ENCODE results near the gene ZCCHC24.

The ZCCHC24 gene

GRCh38 chr10:79472951-79473350 is 27.5 kb upstream of the ZCCHC24 start:
- TF ChIP-seq CTCF (conservative IDR thresholded peaks at IDR 0.05; ENCODE audit: low read depth, low read length): no peak
- no peak overlapping the region for H3K4me3 ChIP-seq (ENCODE audit: low read depth, low read length)
- DNase-seq (ENCODE audit: low read depth): no peak

GRCh38 chr10:79472449-79472848 is 27.0 kb upstream of the ZCCHC24 start:
- no peak overlapping the region for H3K4me3 ChIP-seq (ENCODE audit: low read depth, low read length)
- TF ChIP-seq CTCF (conservative IDR thresholded peaks at IDR 0.05; ENCODE audit: low read depth, low read length): no peak
- no peak for DNase-seq (ENCODE audit: low read depth)

GRCh38 chr10:79471776-79472175 is 26.4 kb upstream of the ZCCHC24 start:
- no peak for DNase-seq (ENCODE audit: low read depth)
- H3K4me3 ChIP-seq (ENCODE audit: low read depth, low read length): no peak overlapping the region
- no peak for TF ChIP-seq CTCF (conservative IDR thresholded peaks at IDR 0.05; ENCODE audit: low read depth, low read length)

GRCh38 chr10:79470096-79470495 is 24.7 kb upstream of the ZCCHC24 start:
- no peak overlapping the region for H3K4me3 ChIP-seq (ENCODE audit: low read depth, low read length)
- no peak for TF ChIP-seq CTCF (conservative IDR thresholded peaks at IDR 0.05; ENCODE audit: low read depth, low read length)
- DNase-seq (ENCODE audit: low read depth): no peak

- H3K4me3 ChIP-seq (ENCODE audit: low read depth, low read length): no peak overlapping the region
- no peak for TF ChIP-seq CTCF (conservative IDR thresholded peaks at IDR 0.05; ENCODE audit: low read depth, low read length)
These were observed 23.6 kb upstream of the ZCCHC24 start for GRCh38 chr10:79468841-79469585.

GRCh38 chr10:79468015-79468560 is 22.7 kb upstream of the ZCCHC24 start:
- H3K4me3 ChIP-seq (ENCODE audit: low read depth, low read length): no peak overlapping the region
- TF ChIP-seq CTCF (conservative IDR thresholded peaks at IDR 0.05; ENCODE audit: low read depth, low read length): peak; percentile 16
- no peak for DNase-seq (ENCODE audit: low read depth)

More at GRCh38 chr10:79468841-79469585, 23.6 kb upstream of the ZCCHC24 start:
- no peak for DNase-seq (ENCODE audit: low read depth)

GRCh38 chr10:79465341-79465740 is 19.9 kb upstream of the ZCCHC24 start:
- H3K4me3 ChIP-seq (ENCODE audit: low read depth, low read length): no peak overlapping the region
- no peak for TF ChIP-seq CTCF (conservative IDR thresholded peaks at IDR 0.05; ENCODE audit: low read depth, low read length)
- no peak for DNase-seq (ENCODE audit: low read depth)

Measured in choroid plexus epithelial cell (primary cell).